Bronchial epithelial cell (primary cell): ENCODE results near the gene AQP5. TPM values are rescaled to one million over a fixed set of nuclear protein-coding genes. Genes with fewer than 3 reads are reported as not detected.
A peak's percentile ranks its signal among the peaks of the same experiment; 100 is the strongest.

Source experiments
- DNase-seq: peaks from one replicate; pipeline ENCODE4 v3.0.0-alpha.2; 2010; ENCODE audit warnings: low read depth
- FAIRE-seq: peaks from 2 replicates; lab custom pipeline; 2011; peaks lifted over from hg19 to GRCh38; lab: Jason Lieb, UNC
- H3K27me3 ChIP-seq: 2 replicates; pipeline ENCODE4 v1.5.1; 2011; ENCODE audit warnings: low read length; ENCODE audit not compliant: control insufficient read depth, insufficient read depth
- H3K36me3 ChIP-seq: 2 replicates; pipeline ENCODE4 v1.5.1; 2011; ENCODE audit warnings: low read length; ENCODE audit not compliant: control insufficient read depth, insufficient read depth
- H3K4me3 ChIP-seq: 2 replicates; pipeline ENCODE4 v1.5.1; 2011; ENCODE audit warnings: mild to moderate bottlenecking, low read depth, low read length, control low read depth
- total RNA-seq: library from RNA; depleted of rRNA; stranded (reverse); fragments of >200 nt; gene quantifications from 2 replicates; pipeline ENCODE4 v1.2.1, GENCODE V29; 2014
- TF ChIP-seq, protein P1 (sequence below): IDR thresholded peaks from 2 replicates; pipeline ENCODE4 v1.5.1; 2011; ENCODE audit warnings: mild to moderate bottlenecking, moderate library complexity, low read length, control low read depth, inconsistent platforms; ENCODE audit not compliant: insufficient read depth, severe bottlenecking

The AQP5 gene
- total RNA-seq, 1 donor from 2014 or later, result 1.3 TPM

DNA sequence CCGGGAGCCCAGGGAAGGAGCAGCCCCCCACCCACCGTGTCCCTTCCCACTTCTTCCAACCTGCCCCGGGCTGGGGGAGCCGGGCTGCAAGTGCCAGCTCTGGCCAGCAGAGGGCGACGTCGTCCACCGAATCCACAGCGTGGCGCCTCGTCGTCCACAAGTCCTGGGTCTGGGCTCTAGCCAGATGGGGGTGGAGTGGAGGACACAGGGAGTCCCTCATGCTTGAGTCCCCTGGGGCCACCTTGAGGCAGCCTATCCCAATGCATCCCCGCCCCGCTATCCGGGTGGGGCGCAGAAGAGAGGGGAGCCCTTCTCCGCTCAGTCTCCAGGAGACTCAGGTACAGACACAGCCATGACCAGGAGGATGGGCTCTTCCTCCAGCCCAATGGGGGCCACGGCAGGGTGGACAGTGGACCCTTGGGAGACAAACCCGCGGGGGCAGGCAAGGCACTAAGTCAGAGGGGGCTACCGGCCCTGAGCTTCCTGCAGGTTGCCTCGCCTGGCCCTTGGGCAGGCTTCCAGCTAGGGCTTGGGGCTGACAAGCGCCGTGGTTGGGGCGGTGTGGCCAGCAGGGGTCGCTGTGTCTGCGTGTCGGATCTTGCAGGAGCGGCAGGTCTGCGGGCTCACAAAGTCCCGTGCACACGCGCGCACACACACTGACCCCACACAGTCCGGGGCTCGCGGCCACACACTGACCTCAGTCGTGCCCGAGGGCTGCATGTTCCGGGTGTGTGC is 5.5 kb downstream of the AQP5 start:
- H3K4me3 ChIP-seq, result peak overlapping the region; percentile 35
- H3K36me3 ChIP-seq, result no peaks in the 10 kb centered on the region
- peaks cover 5% of the 10 kb centered on the region for H3K27me3 ChIP-seq
- FAIRE-seq, result no peak
- TF ChIP-seq, protein P1, sequence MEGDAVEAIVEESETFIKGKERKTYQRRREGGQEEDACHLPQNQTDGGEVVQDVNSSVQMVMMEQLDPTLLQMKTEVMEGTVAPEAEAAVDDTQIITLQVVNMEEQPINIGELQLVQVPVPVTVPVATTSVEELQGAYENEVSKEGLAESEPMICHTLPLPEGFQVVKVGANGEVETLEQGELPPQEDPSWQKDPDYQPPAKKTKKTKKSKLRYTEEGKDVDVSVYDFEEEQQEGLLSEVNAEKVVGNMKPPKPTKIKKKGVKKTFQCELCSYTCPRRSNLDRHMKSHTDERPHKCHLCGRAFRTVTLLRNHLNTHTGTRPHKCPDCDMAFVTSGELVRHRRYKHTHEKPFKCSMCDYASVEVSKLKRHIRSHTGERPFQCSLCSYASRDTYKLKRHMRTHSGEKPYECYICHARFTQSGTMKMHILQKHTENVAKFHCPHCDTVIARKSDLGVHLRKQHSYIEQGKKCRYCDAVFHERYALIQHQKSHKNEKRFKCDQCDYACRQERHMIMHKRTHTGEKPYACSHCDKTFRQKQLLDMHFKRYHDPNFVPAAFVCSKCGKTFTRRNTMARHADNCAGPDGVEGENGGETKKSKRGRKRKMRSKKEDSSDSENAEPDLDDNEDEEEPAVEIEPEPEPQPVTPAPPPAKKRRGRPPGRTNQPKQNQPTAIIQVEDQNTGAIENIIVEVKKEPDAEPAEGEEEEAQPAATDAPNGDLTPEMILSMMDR, result peak; percentile 97
- peak; percentile 60 for DNase-seq

DNA sequence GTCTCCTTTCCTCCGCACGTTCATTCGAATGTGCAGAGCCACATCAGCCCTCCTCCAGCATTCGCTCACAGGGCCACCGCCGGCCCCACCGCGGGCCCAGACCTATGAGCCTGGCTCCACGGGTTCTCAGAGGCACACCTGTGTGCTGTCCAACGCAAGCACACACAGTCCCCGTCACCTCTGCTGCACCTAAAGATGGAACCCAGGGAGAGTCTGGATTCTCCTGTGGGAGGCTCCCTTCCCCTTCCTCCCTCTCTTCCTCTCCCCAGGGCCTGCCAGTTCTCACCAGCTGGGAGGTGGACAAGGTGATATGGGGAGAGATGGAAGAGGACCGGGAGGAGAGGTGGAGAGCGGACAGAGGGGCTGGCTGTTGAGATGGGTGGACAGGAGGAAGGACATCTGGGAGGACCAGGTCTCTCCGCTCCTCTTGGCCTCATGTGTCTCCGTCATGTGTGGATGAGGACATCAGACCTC is 6.1 kb downstream of the AQP5 start:
- Histone ChIP-seq H3K4me3 (no peak overlapping the region), H3K36me3 (no peaks in the 10 kb centered on the region), H3K27me3 (peaks cover 5% of the 10 kb centered on the region)
- DNase-seq, result no peak
- TF ChIP-seq, protein P1, result no peak
- peak; percentile 73 for FAIRE-seq

DNA sequence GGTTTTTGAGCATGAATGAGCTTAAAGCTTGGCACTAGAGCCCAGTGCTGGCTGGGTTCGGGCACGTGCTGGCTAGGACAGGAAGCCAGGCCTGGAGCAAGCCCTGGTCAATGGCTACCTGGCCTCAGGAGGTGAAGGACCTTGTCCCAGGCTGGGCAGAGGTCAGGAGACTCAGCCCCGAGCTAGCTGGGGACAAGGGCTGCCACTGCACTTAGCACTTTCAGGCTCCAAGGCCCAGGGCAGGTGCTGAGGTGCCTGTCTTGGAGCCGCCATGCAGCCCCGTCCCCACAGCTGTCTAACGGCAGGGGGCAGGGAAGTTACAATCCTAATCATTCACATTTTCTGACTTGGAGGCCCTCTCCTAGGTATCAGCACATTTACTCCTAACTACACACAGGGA is 6.8 kb downstream of the AQP5 start:
- Histone ChIP-seq H3K27me3 (peaks cover 5% of the 10 kb centered on the region), H3K36me3 (no peaks in the 10 kb centered on the region), H3K4me3 (no peak overlapping the region)
- DNase-seq (no peak), FAIRE-seq (no peak)
- TF ChIP-seq, protein P1, result no peak

DNA sequence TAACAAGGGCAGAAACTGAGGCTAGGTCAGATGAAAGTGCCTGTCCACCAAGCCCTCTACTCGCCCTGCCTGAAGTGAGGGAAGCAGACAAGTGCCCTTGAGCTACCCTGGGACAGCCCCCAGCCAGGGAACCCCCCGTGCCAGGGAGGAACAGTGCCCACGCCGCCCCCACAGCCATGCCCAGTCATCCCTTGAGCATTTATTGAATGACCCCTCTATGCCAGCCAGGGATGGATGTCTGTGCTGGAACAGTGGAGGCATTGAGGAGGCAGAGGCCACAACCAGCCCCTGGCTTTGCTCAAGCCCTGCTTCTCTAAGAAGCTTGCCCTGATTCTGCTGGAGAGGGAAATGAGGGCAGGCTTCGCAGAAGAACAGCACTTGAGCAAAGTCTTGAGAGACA is 7.4 kb downstream of the AQP5 start:
- DNase-seq (no peak), FAIRE-seq (no peak)
- H3K36me3 ChIP-seq, result no peaks in the 10 kb centered on the region
- TF ChIP-seq, protein P1, result no peak
- H3K4me3 ChIP-seq, result no peak overlapping the region
- peaks cover 2% of the 10 kb centered on the region for H3K27me3 ChIP-seq

DNA sequence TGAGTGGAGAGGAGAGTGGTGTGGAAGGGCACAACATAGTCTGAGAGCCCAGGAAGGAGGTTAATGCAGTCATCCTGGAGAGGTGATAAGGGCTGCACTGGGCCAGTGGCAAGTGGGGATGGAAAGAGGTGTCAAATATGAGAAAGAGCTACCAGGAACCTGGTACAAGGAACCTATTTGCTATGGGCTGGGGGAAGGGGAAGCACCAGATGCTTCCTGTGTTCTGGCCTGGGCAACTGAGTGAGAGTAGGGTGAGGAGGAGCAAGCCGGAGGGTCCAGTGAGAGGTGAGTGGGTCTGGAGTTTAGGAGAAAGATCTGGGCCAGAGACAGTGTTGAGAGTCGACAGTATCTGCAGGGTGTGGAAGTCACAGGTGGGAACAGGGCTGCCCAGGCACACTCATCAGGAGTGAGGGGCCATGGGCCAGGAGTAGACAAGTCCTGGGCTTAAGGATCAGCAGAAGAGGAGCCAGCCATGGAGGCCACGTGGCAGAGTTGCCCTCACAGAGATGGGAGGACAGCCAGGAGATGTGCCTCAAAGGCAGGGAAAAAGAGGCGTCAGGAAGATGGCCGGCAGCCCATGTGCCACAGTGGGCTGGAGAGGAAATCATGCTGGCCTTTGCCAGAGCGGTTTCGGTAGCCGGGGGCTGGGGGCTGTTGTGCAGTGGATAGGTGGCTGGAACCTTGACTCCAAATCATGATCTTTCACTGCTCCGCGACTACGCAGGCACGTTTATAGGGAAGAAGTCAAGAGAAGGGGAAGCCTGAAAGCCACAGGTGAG is 8.2 kb downstream of the AQP5 start:
- no peak overlapping the region for H3K4me3 ChIP-seq
- no peaks in the 10 kb centered on the region for H3K36me3 ChIP-seq
- no peaks in the 10 kb centered on the region for H3K27me3 ChIP-seq
- DNase-seq (no peak), FAIRE-seq (peak; percentile 77)
- TF ChIP-seq, protein P1, result no peak
